Measurements from ENCODE around the gene SLC8A3. TPM values are rescaled to one million over a fixed set of nuclear protein-coding genes. Genes with fewer than 3 reads are reported as not detected.

The SLC8A3 gene
- polyA plus RNA-seq, 2 of the 4 experiments (the other 2 are of a cell fraction) = not detected

DNA sequence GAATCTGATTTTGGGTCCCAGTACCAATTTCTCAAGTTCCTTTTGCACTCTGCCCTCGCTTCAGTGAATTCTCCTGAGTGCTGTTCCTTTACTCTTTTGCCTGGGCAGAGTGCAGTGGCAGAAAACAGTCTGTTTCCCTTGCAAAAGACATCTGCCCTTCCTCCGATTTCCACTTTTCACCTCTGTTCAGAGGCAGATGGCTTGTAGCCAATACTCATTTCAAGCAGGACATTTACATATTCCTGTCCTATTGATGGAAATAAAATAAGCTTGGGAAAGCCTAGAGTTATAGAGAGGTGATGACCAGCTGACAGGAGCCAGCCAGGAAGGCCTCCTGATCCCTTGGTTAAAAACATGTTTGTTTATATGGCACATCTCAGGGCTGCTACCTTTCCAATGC is 111.0 kb downstream of the SLC8A3 start:
- ChIA-PET POLR2A (no interaction called here), CTCF (interaction anchor here (1.4 to 4.9 kb wide), 3 partner anchors 33 to 260 kb away, joined by 5 to 29 read pairs (median 27); no protein-coding TSS in a partner anchor)
- FAIRE-seq = no peak
- no peak for ATAC-seq
- Histone ChIP-seq H3K4me1 (peaks cover 7% of the 10 kb centered on the region; the same call in 2 of the 3 replicates), H3K4me2 (no peak overlapping the region), H3K4me3 (no peak overlapping the region), H3K27ac (no peak overlapping the region), H3K9me3 (no peaks in the 10 kb centered on the region)
- TF ChIP-seq RARB (CRISPR knock-in tag; IDR thresholded peaks at IDR 0.05) (no peak), RNF2 (IDR thresholded peaks at IDR 0.05; ENCODE audit: borderline replicate concordance, low read depth) (no peak), HEYL (CRISPR knock-in tag; IDR thresholded peaks at IDR 0.05) (no peak), NFE2L2 (conservative IDR thresholded peaks at IDR 0.05; ENCODE audit: low read length) (no peak), POLR2A (IDR thresholded peaks at IDR 0.05; ENCODE audit: low read length) (no peak), JUNB (IDR thresholded peaks at IDR 0.05) (no peak), EHMT2 (IDR thresholded peaks at IDR 0.05; ENCODE audit: low read depth) (no peak), HOXB13 (CRISPR knock-in tag; IDR thresholded peaks at IDR 0.05; ENCODE audit: low read depth) (no peak), CBX2 (IDR thresholded peaks at IDR 0.05; ENCODE audit: borderline replicate concordance, low read depth) (no peak), FOXS1 (CRISPR knock-in tag; IDR thresholded peaks at IDR 0.05) (no peak), TFCP2L1 (CRISPR knock-in tag; IDR thresholded peaks at IDR 0.05) (no peak), CBX8 (IDR thresholded peaks at IDR 0.05) (no peak), SREBF2 (IDR thresholded peaks at IDR 0.05) (no peak)
- TF ChIP-seq, protein P1, sequence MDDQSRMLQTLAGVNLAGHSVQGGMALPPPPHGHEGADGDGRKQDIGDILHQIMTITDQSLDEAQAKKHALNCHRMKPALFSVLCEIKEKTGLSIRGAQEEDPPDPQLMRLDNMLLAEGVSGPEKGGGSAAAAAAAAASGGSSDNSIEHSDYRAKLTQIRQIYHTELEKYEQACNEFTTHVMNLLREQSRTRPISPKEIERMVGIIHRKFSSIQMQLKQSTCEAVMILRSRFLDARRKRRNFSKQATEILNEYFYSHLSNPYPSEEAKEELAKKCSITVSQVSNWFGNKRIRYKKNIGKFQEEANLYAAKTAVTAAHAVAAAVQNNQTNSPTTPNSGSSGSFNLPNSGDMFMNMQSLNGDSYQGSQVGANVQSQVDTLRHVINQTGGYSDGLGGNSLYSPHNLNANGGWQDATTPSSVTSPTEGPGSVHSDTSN (IDR thresholded peaks at IDR 0.05) = no peak
- no peak for DNase-seq (ENCODE audit: low read depth in 1 of 2, low spot score in 1 of 2)
- 22% methylated on average over 2 of the region's 2 CpGs for WGBS (ENCODE audit: missing lambda C conversion rate)

- ChIA-PET CTCF (interaction anchor here (0.8 to 6.2 kb wide), 5 partner anchors 14 to 259 kb away, joined by 3 to 101 read pairs (median 29); no protein-coding TSS in a partner anchor), POLR2A (no interaction called here)
- Histone ChIP-seq H3K4me1 (peaks cover 7% of the 10 kb centered on the region; the same call in 2 of the 3 replicates), H3K4me2 (no peak overlapping the region), H3K9me3 (no peaks in the 10 kb centered on the region), H3K4me3 (no peak overlapping the region), H3K27ac (no peak overlapping the region)
- WGBS (ENCODE audit: missing lambda C conversion rate) = 58% methylated on average over 3 of the region's 3 CpGs
- DNase-seq (ENCODE audit: low read depth in 1 of 2, low spot score in 1 of 2) = no peak
- no peak for ATAC-seq
- no peak for TF ChIP-seq KDM1A (IDR thresholded peaks at IDR 0.05; ENCODE audit: low read depth)
- no peak for FAIRE-seq
Measured at GRCh38 chr14:70077005-70077404, 111.7 kb downstream of the SLC8A3 start.

GRCh38 chr14:70073924-70074566 is 114.7 kb downstream of the SLC8A3 start:
- peaks cover 14% of the 10 kb centered on the region for H3K4me1 ChIP-seq
- DNase-seq (ENCODE audit: low read depth in 1 of 2, low spot score in 1 of 2) (peak; percentile 85), ATAC-seq (peak; percentile 97 to 99), FAIRE-seq (peak; percentile 54)
- POLR2A ChIA-PET = interaction anchor here (1.1 kb wide), 1 partner anchor 254 kb away, joined by 3 read pairs; no protein-coding TSS in a partner anchor
- H3K4me3 ChIP-seq = no peak overlapping the region
- 34% methylated on average over 3 of the region's 3 CpGs for WGBS (ENCODE audit: missing lambda C conversion rate)
- CTCF ChIA-PET = interaction anchor here (0.5 to 6.2 kb wide), 67 partner anchors 10 to 1115 kb away, joined by 3 to 101 read pairs (median 4); no protein-coding TSS in a partner anchor
- no peak overlapping the region for H3K4me2 ChIP-seq
- peak overlapping the region; percentile 55 to 58; a peak in 5 of 6 replicates for H3K27ac ChIP-seq
- H3K9me3 ChIP-seq = no peaks in the 10 kb centered on the region
- TF ChIP-seq MAFK (IDR thresholded peaks at IDR 0.05; ENCODE audit: partially characterized antibody) = no peak
- no peak for TF ChIP-seq GATA3 (IDR thresholded peaks at IDR 0.05; ENCODE audit: borderline replicate concordance)
- TF ChIP-seq NPAS2 (CRISPR knock-in tag; IDR thresholded peaks at IDR 0.05; ENCODE audit: borderline replicate concordance) = no peak
- no peak for TF ChIP-seq ZSCAN20 (CRISPR knock-in tag; IDR thresholded peaks at IDR 0.05)
- TF ChIP-seq ZC3H11A (IDR thresholded peaks at IDR 0.05) = no peak
- peak; percentile 98 for TF ChIP-seq CEBPB (IDR thresholded peaks at IDR 0.05)
- no peak for TF ChIP-seq EHF (CRISPR knock-in tag; IDR thresholded peaks at IDR 0.05)
- TF ChIP-seq CTCF (IDR thresholded peaks at IDR 0.05) = peak; percentile 95
- TF ChIP-seq RAD21 (conservative IDR thresholded peaks at IDR 0.05 in 1 of 2, IDR thresholded peaks at IDR 0.05 in 1 of 2) = peak; percentile 89 to 95
- no peak for TF ChIP-seq RFX5 (IDR thresholded peaks at IDR 0.05)
- TF ChIP-seq E2F6 (IDR thresholded peaks at IDR 0.05; ENCODE audit: borderline replicate concordance, low read depth) = no peak
- no peak for TF ChIP-seq ZFP36 (IDR thresholded peaks at IDR 0.05; ENCODE audit: borderline replicate concordance, partially characterized antibody)
- TF ChIP-seq BHLHE40 (IDR thresholded peaks at IDR 0.05; ENCODE audit: low read depth, low read length) = no peak
- TF ChIP-seq ZNF302 (CRISPR knock-in tag; IDR thresholded peaks at IDR 0.05) = no peak
- TF ChIP-seq JUN (IDR thresholded peaks at IDR 0.05) = no peak
- no peak for TF ChIP-seq ESRRA (IDR thresholded peaks at IDR 0.05; ENCODE audit: borderline replicate concordance, low read length)
- TF ChIP-seq KDM1A (IDR thresholded peaks at IDR 0.05; ENCODE audit: low read depth) = no peak
- TF ChIP-seq SMC3 (IDR thresholded peaks at IDR 0.05) = peak; percentile 99
- no peak for TF ChIP-seq CHD4 (IDR thresholded peaks at IDR 0.05; ENCODE audit: borderline replicate concordance)
- no peak for TF ChIP-seq JUNB (IDR thresholded peaks at IDR 0.05)
- no peak for TF ChIP-seq RNF2 (IDR thresholded peaks at IDR 0.05; ENCODE audit: borderline replicate concordance, low read depth)
- TF ChIP-seq CBX2 (IDR thresholded peaks at IDR 0.05; ENCODE audit: borderline replicate concordance, low read depth) = no peak
